Stimulated activated CD8-positive, alpha-beta memory T cell treated with anti-CD3 and anti-CD28 coated beads, Interleukin-4, amount 100 ng/mL, for 24 hours (primary cell): Measurements from ENCODE around the gene NEK8.
"Not testable (repeated sequence)": the region's sequence is repeated elsewhere in the genome, so short reads cannot be mapped to it uniquely, and the experiment has no call there.

Experiments
- DNase-seq: peaks from one replicate; pipeline ENCODE4 v3.0.0-alpha.2; 2020; ENCODE audit warnings: low read depth

Gene NEK8

GRCh38 chr17:28763804-28764266 is 35.2 kb downstream of the NEK8 start:
- peak; percentile 66 for DNase-seq

- DNase-seq, result no peak
Measured at GRCh38 chr17:28765038-28765437, 36.5 kb downstream of the NEK8 start.

GRCh38 chr17:28773736-28774135 is 45.1 kb downstream of the NEK8 start:
- DNase-seq, result no peak

GRCh38 chr17:28774206-28774605 is 45.6 kb downstream of the NEK8 start:
- DNase-seq, result no peak

- DNase-seq, result no peak
Measured at GRCh38 chr17:28777178-28777577, 48.6 kb downstream of the NEK8 start.

- DNase-seq, result not testable (repeated sequence)
Measured at GRCh38 chr17:28779601-28780000, 51.0 kb downstream of the NEK8 start.

- DNase-seq, result no peak
Measured at GRCh38 chr17:28783161-28783560, 54.6 kb downstream of the NEK8 start.

- DNase-seq, result no peak
Measured at GRCh38 chr17:28788100-28788499, 59.5 kb downstream of the NEK8 start.
